Lower leg skin (tissue), 3 donors: Measurements from ENCODE around the gene GATA6.

Source experiments
- POLR2A ChIP-seq, 2 donors: fragments of 450-650 bp; IDR thresholded peaks; one replicate each; pipeline ENCODE4 v1.6.1; 2016 to 2017; ENCODE audit warnings: antibody characterized with exemption in 2 of 2, mild to moderate bottlenecking in 1 of 2, moderate library complexity in 1 of 2
- TF ChIP-seq, protein P1 (sequence below), 3 donors: fragments of 450-650 bp; IDR thresholded peaks; one replicate each; pipeline ENCODE4 v1.5.1; 2016; ENCODE audit warnings: antibody characterized with exemption in 3 of 3, mild to moderate bottlenecking in 3 of 3, moderate library complexity in 2 of 3

GRCh38 chr18:22213333-22213973 lies 44.1 kb downstream of the GATA6 start:
- TF ChIP-seq POLR2A (IDR thresholded peaks at IDR 0.05), result no peak
- TF ChIP-seq, protein P1, sequence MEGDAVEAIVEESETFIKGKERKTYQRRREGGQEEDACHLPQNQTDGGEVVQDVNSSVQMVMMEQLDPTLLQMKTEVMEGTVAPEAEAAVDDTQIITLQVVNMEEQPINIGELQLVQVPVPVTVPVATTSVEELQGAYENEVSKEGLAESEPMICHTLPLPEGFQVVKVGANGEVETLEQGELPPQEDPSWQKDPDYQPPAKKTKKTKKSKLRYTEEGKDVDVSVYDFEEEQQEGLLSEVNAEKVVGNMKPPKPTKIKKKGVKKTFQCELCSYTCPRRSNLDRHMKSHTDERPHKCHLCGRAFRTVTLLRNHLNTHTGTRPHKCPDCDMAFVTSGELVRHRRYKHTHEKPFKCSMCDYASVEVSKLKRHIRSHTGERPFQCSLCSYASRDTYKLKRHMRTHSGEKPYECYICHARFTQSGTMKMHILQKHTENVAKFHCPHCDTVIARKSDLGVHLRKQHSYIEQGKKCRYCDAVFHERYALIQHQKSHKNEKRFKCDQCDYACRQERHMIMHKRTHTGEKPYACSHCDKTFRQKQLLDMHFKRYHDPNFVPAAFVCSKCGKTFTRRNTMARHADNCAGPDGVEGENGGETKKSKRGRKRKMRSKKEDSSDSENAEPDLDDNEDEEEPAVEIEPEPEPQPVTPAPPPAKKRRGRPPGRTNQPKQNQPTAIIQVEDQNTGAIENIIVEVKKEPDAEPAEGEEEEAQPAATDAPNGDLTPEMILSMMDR (IDR thresholded peaks at IDR 0.05), result no peak
